Vagina (tissue), 2 donors: ENCODE data around the gene A2M. TPM values are rescaled to one million over a fixed set of nuclear protein-coding genes. Genes with fewer than 3 reads are reported as not detected.

ENCODE experiments used
- DNase-seq, 2 donors: peaks; one replicate each; pipeline ENCODE4 v3.0.0-alpha.2; 2017; ENCODE audit errors: extremely low spot score in 2 of 2
- H3K27ac ChIP-seq: fragments of 200-600 bp; sonication (generic); one replicate; pipeline ENCODE4 v1.5.1; 2019
- H3K27me3 ChIP-seq: fragments of 200-600 bp; sonication (generic); one replicate; pipeline ENCODE4 v1.5.1; 2019
- H3K36me3 ChIP-seq, 2 donors: fragments of 200-600 bp; sonication (generic); one replicate each; pipeline ENCODE4 v1.5.1; 2017 to 2019
- H3K4me1 ChIP-seq: fragments of 200-600 bp; sonication (generic); one replicate; pipeline ENCODE4 v1.5.1; 2019
- H3K4me3 ChIP-seq, 2 donors: fragments of 200-600 bp; sonication (generic); 1 replicate in 1 of 2; 2 replicates in 1 of 2; pipeline ENCODE4 v1.5.1; 2016 to 2019
- H3K9me3 ChIP-seq: fragments of 200-600 bp; sonication (generic); one replicate; pipeline ENCODE4 v1.5.1; 2019
- CTCF ChIP-seq, 3 experiments: fragments of 450-650 bp in 2 of 3; fragments of 200-600 bp in 1 of 3; sonication (generic) in 1 of 3; IDR thresholded peaks; one replicate each; pipeline ENCODE4 v1.5.1; 2017 to 2019; ENCODE audit warnings: antibody characterized with exemption in 3 of 3, mild to moderate bottlenecking in 2 of 3, moderate library complexity in 2 of 3
- POLR2A ChIP-seq, 2 donors: fragments of 450-650 bp; IDR thresholded peaks; one replicate each; pipeline ENCODE4 v1.6.1; 2017; ENCODE audit warnings: antibody characterized with exemption in 2 of 2, mild to moderate bottlenecking in 2 of 2, moderate library complexity in 2 of 2
- POLR2AphosphoS5 ChIP-seq, 2 donors: sonication (generic); formaldehyde crosslinking; IDR thresholded peaks; one replicate each; pipeline ENCODE4 v1.9.0; 2017; ENCODE audit warnings: antibody characterized with exemption in 2 of 2, mild to moderate bottlenecking in 2 of 2, low read depth in 1 of 2; ENCODE audit not compliant: insufficient read depth in 1 of 2
- intact Hi-C: fragments of 100-400 bp; cut with DNase I; formaldehyde crosslinking; loops from one replicate; pipeline ENCODE4 v1.15.1; 2023
- total RNA-seq: library from RNA; depleted of rRNA; stranded (reverse); fragments of >200 nt; gene quantifications from one replicate; pipeline ENCODE4 v1.2.3, GENCODE V29; 2016

A2M gene
- total RNA-seq, 1 donor from 2014 or later, result 274 TPM

DNA sequence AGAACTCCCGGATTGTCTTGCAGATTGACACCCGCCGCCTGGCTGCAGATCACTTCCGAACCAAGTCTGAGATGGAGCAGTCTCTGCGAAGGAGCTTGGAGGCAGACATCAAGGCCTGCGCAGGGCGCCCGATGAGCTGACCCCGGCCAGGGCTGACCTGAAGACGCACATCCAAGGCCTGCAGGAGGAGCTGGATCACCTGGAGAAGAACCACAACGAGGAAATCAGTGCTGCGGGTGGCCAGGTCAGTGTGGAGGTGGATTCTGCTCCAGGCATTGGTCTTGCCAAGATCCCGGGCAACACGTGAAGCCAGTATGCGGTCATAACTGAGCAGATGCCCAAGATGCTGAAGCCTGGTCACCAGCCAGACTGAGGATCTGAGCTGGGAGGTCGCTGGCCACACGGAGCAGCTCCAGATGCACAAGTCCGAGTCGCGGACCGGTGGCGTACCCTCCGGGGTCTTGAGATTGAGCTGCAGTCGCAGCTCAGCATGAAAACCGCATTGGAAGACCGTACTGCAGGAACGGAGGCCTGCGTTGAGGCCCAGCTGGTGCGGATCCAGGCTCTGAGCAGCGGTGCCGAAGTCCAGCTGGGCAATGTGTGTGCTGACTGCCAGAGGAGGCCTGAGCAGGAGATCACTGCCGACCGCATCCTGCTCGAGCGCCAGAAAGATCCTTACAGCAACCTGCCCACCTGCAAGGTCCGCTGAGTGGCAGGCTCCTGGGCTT is 12.4 kb upstream of the A2M start:
- DNase-seq, result no peak
- Histone ChIP-seq H3K27ac (no peak overlapping the region), H3K9me3 (no peaks in the 10 kb centered on the region), H3K27me3 (no peaks in the 10 kb centered on the region), H3K36me3 (no peaks in the 10 kb centered on the region), H3K4me3 (no peak overlapping the region), H3K4me1 (peaks cover 9% of the 10 kb centered on the region)
- intact Hi-C loops, result no loop called here
- no peak for TF ChIP-seq POLR2A (IDR thresholded peaks at IDR 0.05)
- TF ChIP-seq POLR2AphosphoS5 (IDR thresholded peaks at IDR 0.05; ENCODE audit: insufficient read depth in 1 of 2, low read depth in 1 of 2), result no peak
- no peak for TF ChIP-seq CTCF (IDR thresholded peaks at IDR 0.05)

DNA sequence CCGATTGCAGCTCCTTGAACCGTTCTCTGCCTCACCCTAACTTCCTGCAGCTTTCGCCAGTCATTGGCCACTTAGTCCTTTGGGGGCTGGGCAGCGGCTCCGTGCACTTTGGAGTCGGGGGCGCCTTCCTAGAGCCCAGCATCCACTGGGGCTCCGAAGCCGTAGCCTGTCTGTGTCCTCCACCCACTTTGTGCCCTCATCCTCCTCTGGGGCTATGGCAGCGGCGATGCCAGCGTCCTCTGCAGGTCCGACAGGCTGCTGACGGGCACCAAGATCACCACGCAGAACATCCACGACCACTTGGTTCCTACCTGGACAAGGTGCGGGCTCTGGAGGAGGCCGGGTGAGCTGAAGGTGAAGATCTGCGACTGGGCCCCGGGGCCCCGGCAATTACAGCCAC is 11.8 kb upstream of the A2M start:
- Histone ChIP-seq H3K36me3 (no peaks in the 10 kb centered on the region), H3K9me3 (no peaks in the 10 kb centered on the region), H3K27me3 (no peaks in the 10 kb centered on the region), H3K4me3 (no peak overlapping the region), H3K4me1 (peaks cover 9% of the 10 kb centered on the region), H3K27ac (no peak overlapping the region)
- intact Hi-C loops, result no loop called here
- no peak for DNase-seq
- TF ChIP-seq POLR2A (IDR thresholded peaks at IDR 0.05), result no peak
- no peak for TF ChIP-seq POLR2AphosphoS5 (IDR thresholded peaks at IDR 0.05; ENCODE audit: insufficient read depth in 1 of 2, low read depth in 1 of 2)
- no peak for TF ChIP-seq CTCF (IDR thresholded peaks at IDR 0.05)

DNA sequence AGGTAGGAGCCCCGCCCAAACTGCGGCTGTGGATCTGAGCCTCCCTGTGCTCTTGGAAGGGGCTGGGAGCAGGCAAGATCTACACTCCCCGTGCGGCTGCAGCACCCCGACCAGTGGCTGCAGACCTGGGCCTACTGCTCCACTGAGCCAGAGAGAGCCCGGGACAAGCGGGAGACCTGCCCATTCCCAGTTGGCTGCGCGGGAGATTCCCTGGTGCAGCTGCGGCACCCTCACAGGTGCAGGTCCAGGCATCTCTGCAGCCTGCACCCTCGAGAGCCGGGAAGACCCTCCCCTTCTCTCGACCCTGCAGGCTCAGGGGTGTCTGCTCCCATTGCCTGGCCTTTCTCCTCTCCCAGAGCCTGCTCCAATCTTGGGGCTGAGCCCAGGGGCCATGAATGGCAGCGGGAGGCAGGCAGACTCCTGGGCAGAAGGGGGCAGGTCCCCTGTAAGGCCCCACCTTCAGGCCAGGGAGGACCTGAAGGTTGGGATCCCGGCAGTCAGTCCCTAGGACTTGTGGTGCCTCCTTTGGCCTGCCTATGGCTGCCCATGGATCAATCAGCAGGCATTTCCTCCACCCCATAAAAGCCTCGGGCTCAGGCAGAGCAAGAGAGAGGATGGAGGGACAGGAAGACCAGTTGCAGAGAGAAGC is 8.8 kb upstream of the A2M start:
- H3K4me3 ChIP-seq, result peak overlapping the region in 1 of 2 donors; percentile 33
- no peak for DNase-seq
- peak overlapping the region; percentile 62 for H3K27ac ChIP-seq
- no peaks in the 10 kb centered on the region for H3K27me3 ChIP-seq
- no peaks in the 10 kb centered on the region for H3K36me3 ChIP-seq
- no peaks in the 10 kb centered on the region for H3K9me3 ChIP-seq
- intact Hi-C loops, result no loop called here
- peaks cover 9% of the 10 kb centered on the region for H3K4me1 ChIP-seq
- TF ChIP-seq POLR2A (IDR thresholded peaks at IDR 0.05) (no peak), POLR2AphosphoS5 (IDR thresholded peaks at IDR 0.05; ENCODE audit: insufficient read depth in 1 of 2, low read depth in 1 of 2) (no peak), CTCF (IDR thresholded peaks at IDR 0.05) (no peak)

DNA sequence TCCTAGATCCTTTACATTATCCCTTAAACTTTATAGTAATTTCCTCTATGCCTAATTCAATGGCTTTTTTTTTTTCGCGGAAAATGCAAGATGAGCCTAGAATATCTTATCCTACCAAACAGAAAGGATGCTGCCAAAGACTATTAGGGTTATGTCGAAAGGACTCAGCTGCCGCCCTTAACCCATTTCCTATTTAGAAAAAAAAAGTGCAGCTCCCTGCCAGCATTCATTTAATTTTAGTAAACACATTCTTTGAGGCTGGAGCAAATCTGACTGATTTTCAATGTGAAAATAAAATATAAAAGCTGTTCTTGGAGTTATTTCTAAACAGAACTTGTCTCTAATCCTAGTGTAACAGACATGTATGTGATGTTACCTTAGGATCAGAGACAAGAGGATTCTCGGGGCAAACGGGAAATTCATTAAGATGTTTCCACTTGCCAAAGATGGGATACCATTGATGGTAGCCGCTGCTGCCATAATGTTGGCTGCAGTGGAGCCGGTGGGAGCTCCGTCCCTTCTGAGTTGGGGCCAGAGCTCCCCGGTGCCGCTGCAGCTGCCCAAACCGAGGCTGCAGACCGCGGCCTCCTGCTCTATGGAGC is 8.2 kb upstream of the A2M start:
- intact Hi-C loops, result no loop called here
- H3K4me3 ChIP-seq, result peak overlapping the region; percentile 19 to 33

More for the DNA sequence above, 8.2 kb upstream of the A2M start:
- Histone ChIP-seq H3K27me3 (no peaks in the 10 kb centered on the region), H3K4me1 (peaks cover 9% of the 10 kb centered on the region), H3K9me3 (no peaks in the 10 kb centered on the region), H3K27ac (peak overlapping the region; percentile 62), H3K36me3 (no peaks in the 10 kb centered on the region)
- no peak for DNase-seq
- no peak for TF ChIP-seq POLR2AphosphoS5 (IDR thresholded peaks at IDR 0.05; ENCODE audit: insufficient read depth in 1 of 2, low read depth in 1 of 2)
- TF ChIP-seq POLR2A (IDR thresholded peaks at IDR 0.05), result no peak
- no peak for TF ChIP-seq CTCF (IDR thresholded peaks at IDR 0.05)
